ENCODE data around the gene C13orf46. TPM values are rescaled to one million over a fixed set of nuclear protein-coding genes. Genes with fewer than 3 reads are reported as not detected.

Gene C13orf46
- total RNA-seq, 1 donor from 2014 or later: 0.32 TPM

- no peak for ATAC-seq (ENCODE audit: poor library complexity)
- intact Hi-C loops (cut with DNase I): no loop called here
- peak; percentile 20 for DNase-seq
Observed at GRCh38 chr13:114012141-114012540, 38.3 kb upstream of the C13orf46 start.

GRCh38 chr13:114011226-114011625 is 37.4 kb upstream of the C13orf46 start:
- intact Hi-C loops (cut with DNase I): no loop called here
- ATAC-seq (ENCODE audit: poor library complexity): no peak
- DNase-seq: peak; percentile 12

- ATAC-seq (ENCODE audit: poor library complexity) (no peak), DNase-seq (peak; percentile 18)
- intact Hi-C loops (cut with DNase I): no loop called here
Observed at GRCh38 chr13:114010401-114011101, 36.7 kb upstream of the C13orf46 start.

GRCh38 chr13:114009590-114010400 is 35.9 kb upstream of the C13orf46 start:
- DNase-seq (peak; percentile 30), ATAC-seq (ENCODE audit: poor library complexity) (no peak)
- intact Hi-C loops (cut with DNase I): no loop called here

- intact Hi-C loops (cut with DNase I): no loop called here
- ATAC-seq (ENCODE audit: poor library complexity) (no peak), DNase-seq (peak; percentile 14)
Observed at GRCh38 chr13:114008964-114009589, 35.2 kb upstream of the C13orf46 start.

- ATAC-seq (ENCODE audit: poor library complexity) (no peak), DNase-seq (peak; percentile 26)
- intact Hi-C loops (cut with DNase I): no loop called here
Observed at GRCh38 chr13:114007566-114007965, 33.7 kb upstream of the C13orf46 start.

GRCh38 chr13:114005206-114005724 is 31.4 kb upstream of the C13orf46 start:
- peak; percentile 41 for DNase-seq
- ATAC-seq (ENCODE audit: poor library complexity): peak; percentile 28
- intact Hi-C loops (cut with DNase I): no loop called here

GRCh38 chr13:114004420-114005205 is 30.7 kb upstream of the C13orf46 start:
- ATAC-seq (ENCODE audit: poor library complexity): peak; percentile 66
- DNase-seq: peak; percentile 65
- intact Hi-C loops (cut with DNase I): no loop called here

GRCh38 chr13:114002771-114003321 is 29.0 kb upstream of the C13orf46 start:
- intact Hi-C loops (cut with DNase I): no loop called here
- ATAC-seq (ENCODE audit: poor library complexity) (no peak), DNase-seq (peak; percentile 37)

- DNase-seq: peak; percentile 38
- ATAC-seq (ENCODE audit: poor library complexity): no peak
- intact Hi-C loops (cut with DNase I): no loop called here
Observed at GRCh38 chr13:114002009-114002544, 28.2 kb upstream of the C13orf46 start.

GRCh38 chr13:114001331-114002008 is 27.6 kb upstream of the C13orf46 start:
- intact Hi-C loops (cut with DNase I): no loop called here
- DNase-seq (peak; percentile 40), ATAC-seq (ENCODE audit: poor library complexity) (no peak)

GRCh38 chr13:114000151-114001040 is 26.5 kb upstream of the C13orf46 start:
- peak; percentile 17 for DNase-seq
- ATAC-seq (ENCODE audit: poor library complexity): no peak
- intact Hi-C loops (cut with DNase I): no loop called here

GRCh38 chr13:113999618-113999910 is 25.7 kb upstream of the C13orf46 start:
- ATAC-seq (ENCODE audit: poor library complexity) (no peak), DNase-seq (no peak)
- intact Hi-C loops (cut with DNase I): no loop called here

GRCh38 chr13:113998781-113999617 is 25.1 kb upstream of the C13orf46 start:
- intact Hi-C loops (cut with DNase I): no loop called here
- no peak for ATAC-seq (ENCODE audit: poor library complexity)
- DNase-seq: peak; percentile 22

GRCh38 chr13:113997845-113998751 is 24.2 kb upstream of the C13orf46 start:
- DNase-seq: peak; percentile 77
- intact Hi-C loops (cut with DNase I): no loop called here
- peak; percentile 50 for ATAC-seq (ENCODE audit: poor library complexity)

Data from Right ventricle myocardium superior (tissue), 1 donor.